GM12872 (cell line): ENCODE results near the gene ALDH2.

Source experiments
- TF ChIP-seq, protein P1 (sequence below): IDR thresholded peaks from 3 replicates; pipeline ENCODE4 v1.5.1; 2011; ENCODE audit warnings: low read depth, mild to moderate bottlenecking, low read length, moderate library complexity; ENCODE audit not compliant: insufficient read depth

The ALDH2 gene

DNA sequence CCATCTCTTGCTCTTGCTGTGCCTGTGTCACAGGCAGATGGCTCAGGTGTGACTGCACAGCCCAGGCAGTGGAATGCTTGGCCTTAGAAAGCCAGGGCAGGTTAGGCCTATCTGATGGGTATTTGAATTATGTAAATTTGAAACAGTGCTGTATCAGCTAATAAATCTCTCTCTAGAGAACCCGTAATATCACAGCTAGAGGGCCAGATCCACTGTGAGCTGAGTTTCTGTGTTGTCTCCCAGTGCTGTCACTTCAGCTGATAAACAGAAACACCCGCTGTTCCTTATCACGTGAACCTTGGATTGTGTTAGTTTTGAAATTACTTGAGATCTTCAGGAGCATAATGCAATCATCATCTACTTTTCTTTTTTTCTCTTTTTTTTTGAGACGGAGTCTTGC lies 21.5 kb upstream of the ALDH2 start:
- TF ChIP-seq, protein P1, sequence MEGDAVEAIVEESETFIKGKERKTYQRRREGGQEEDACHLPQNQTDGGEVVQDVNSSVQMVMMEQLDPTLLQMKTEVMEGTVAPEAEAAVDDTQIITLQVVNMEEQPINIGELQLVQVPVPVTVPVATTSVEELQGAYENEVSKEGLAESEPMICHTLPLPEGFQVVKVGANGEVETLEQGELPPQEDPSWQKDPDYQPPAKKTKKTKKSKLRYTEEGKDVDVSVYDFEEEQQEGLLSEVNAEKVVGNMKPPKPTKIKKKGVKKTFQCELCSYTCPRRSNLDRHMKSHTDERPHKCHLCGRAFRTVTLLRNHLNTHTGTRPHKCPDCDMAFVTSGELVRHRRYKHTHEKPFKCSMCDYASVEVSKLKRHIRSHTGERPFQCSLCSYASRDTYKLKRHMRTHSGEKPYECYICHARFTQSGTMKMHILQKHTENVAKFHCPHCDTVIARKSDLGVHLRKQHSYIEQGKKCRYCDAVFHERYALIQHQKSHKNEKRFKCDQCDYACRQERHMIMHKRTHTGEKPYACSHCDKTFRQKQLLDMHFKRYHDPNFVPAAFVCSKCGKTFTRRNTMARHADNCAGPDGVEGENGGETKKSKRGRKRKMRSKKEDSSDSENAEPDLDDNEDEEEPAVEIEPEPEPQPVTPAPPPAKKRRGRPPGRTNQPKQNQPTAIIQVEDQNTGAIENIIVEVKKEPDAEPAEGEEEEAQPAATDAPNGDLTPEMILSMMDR = no peak

DNA sequence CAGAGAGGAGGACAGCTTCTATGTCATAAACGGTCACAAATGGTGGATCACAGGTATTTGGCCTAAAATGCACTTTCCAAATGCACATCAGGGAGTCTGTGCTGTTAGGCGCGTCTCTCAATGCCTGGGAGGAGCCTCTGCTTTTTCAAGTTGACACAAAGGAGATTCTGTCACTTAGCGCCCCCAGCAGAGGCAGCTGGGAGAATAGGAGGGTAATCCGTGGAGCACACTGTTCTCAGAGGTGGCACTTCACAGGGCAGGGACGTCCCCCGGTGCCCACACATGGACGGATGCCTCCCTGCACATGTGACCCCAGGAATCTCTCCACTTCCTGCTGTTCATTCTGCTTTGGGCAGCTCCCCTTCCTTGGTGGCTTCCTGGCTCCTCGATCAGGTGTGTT lies 19.4 kb upstream of the ALDH2 start:
- TF ChIP-seq, protein P1 = no peak

DNA sequence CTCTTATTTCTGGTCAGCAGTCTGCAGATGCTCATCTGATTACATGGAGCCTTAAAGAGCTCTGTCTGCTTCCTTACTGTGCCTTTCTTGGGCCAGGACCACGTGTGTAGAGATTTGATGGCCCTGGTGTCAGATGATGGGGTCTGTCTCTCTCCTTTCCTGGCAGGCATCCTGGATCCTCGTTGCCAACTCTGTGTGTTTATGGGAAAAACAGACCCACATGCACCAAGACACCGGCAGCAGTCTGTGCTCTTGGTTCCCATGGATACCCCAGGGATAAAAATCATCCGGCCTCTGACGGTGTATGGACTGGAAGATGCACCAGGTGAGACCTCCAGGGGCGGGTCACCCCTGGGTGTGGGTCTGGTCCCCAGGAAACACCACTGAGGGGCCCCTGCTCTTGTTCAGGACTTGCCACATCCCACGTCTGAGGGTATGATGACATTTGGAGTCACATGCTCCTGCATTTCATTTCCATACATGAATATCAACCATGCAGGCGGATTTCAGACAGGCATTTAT lies 18.5 kb upstream of the ALDH2 start:
- TF ChIP-seq, protein P1 = no peak

DNA sequence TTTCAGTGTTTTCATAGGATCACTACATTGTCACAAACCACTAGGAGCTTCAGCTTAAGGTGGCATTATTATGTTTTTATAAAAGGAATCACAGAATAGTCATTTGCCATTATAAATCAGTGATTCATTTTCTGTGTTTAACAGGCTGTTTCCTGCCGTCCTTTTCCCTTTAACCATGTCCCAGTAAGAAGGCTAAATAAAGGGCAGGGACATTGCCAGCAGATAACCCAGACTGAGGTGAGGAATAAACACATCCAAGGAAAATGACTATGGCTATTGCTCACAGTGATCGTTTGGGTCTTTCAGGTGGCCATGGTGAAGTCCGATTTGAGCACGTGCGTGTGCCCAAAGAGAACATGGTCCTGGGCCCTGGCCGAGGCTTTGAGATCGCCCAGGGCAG lies 17.9 kb upstream of the ALDH2 start:
- TF ChIP-seq, protein P1 = no peak

DNA sequence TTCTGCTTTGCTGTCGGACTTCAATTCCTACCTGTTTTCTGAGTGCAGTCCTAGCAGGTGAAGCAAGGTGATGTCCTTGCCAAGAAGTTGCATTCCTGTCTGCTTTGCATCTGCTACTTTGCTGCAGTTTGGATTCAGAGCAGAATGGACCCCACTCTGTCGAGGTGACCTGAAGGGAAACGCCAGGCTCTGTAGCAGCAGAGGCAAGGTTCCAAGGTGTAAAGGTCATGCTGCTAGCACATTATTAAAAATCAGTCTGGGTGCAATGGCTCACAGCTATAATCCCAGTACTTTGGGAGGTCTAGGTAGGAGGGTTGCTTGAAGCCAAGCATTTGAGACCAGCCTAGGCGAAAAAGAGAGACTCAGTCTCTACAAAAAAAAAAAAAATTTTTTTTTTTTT lies 17.3 kb upstream of the ALDH2 start:
- TF ChIP-seq, protein P1 = no peak

DNA sequence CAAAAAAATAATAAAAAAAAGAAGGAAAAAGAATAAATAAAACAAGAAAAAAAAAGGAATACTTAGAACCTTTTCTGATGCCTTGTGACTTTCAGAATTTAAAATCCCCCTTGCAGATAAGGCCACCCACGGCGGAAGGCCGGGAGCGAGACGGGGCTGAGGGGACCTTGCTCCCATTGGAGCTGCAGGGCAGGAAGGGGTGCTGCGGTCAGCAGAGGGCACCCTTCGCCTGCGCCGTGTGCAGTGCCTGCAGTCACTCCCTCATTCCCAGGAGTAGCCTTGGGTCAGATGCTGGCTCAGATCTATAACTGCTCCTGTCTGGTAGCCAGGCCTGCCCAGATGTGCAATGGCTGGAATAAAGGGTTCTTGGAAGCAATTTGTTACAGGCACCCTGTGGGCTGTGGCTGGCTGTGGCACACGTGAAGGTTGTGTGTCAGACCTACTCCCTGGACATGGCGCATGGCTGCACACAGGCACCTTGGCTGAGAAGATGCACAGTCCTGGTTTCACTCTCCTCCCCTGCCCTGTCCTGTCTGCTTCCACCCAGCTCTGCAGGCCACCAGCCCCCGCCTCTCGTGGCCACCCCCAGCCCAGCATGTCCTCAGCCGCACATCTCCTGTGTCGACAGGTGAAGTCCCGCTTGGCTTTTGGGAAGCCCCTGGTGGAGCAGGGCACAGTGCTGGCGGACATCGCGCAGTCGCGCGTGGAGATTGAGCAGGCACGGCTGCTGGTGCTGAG lies 13.4 kb upstream of the ALDH2 start:
- TF ChIP-seq, protein P1 = peak; percentile 84

DNA sequence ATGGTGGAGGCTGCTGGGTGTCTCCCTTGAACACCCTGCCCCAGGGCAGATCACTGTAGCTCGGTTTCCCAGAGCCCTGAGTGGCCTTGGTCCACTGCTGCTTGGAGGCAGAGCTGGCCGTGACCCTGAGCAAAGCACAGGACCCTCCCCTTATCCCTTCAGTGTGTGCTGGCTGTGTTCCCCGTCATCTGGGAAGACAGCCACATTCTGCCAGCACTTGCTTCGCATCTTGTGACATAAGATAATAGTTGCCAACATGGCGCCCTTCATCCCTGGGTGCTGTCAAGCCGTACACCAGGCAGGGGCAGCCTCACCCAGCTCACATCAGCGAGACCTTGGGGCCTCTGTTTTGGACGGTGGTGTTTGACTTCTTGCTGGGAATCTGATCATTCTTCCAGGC lies 12.1 kb upstream of the ALDH2 start:
- TF ChIP-seq, protein P1 = no peak
